Progenitor cell of endocrine pancreas (in vitro differentiated cells): ENCODE data around the gene CTBP1. TPM values are rescaled to one million over a fixed set of nuclear protein-coding genes. Genes with fewer than 3 reads are reported as not detected.
A peak's percentile ranks its signal among the peaks of the same experiment; 100 is the strongest.

Experiments used
- DNase-seq: peaks from one replicate; pipeline ENCODE4 v3.0.0; 2021; ENCODE audit warnings: low spot score; ENCODE audit not compliant: unreplicated experiment
- H3K27ac Mint-ChIP-seq: 2 replicates; pipeline ENCODE4 v1.8.0; 2021; ENCODE audit warnings: mild to moderate bottlenecking, moderate library complexity, mixed read lengths
- H3K27me3 Mint-ChIP-seq: 2 replicates; pipeline ENCODE4 v1.8.0; 2021; ENCODE audit warnings: mixed read lengths
- H3K36me3 Mint-ChIP-seq: 2 replicates; pipeline ENCODE4 v1.8.0; 2022; ENCODE audit warnings: mixed read lengths; ENCODE audit not compliant: insufficient read depth
- H3K4me1 Mint-ChIP-seq: 2 replicates; pipeline ENCODE4 v1.8.0; 2021; ENCODE audit warnings: low read depth, mixed read lengths
- H3K4me3 Mint-ChIP-seq: 2 replicates; pipeline ENCODE4 v1.8.0; 2021; ENCODE audit warnings: low read depth, mild to moderate bottlenecking, moderate library complexity, mixed read lengths
- H3K9me3 Mint-ChIP-seq: 2 replicates; pipeline ENCODE4 v1.8.0; 2021; ENCODE audit warnings: low read depth, mixed read lengths
- CTCF ChIP-seq: fragments of 200-600 bp; sonication (generic); IDR thresholded peaks from one replicate; pipeline ENCODE4 v1.5.0; 2021; ENCODE audit warnings: antibody characterized with exemption, mild to moderate bottlenecking; ENCODE audit not compliant: unreplicated experiment
- total RNA-seq: library from RNA; stranded (reverse); gene quantifications from 2 replicates; pipeline ENCODE4 v1.2.1, GENCODE V29; 2021

CTBP1 gene
- total RNA-seq, 1 donor from 2014 or later: 199 TPM

- Mint-ChIP-seq H3K9me3 (no peaks in the 10 kb centered on the region), H3K4me3 (no peak overlapping the region), H3K27me3 (no peaks in the 10 kb centered on the region), H3K27ac (no peak overlapping the region), H3K4me1 (no peaks in the 10 kb centered on the region), H3K36me3 (peaks cover 32% of the 10 kb centered on the region)
- no peak for TF ChIP-seq CTCF
- DNase-seq: no peak
Observed at GRCh38 chr4:1220566-1220965, 28.4 kb downstream of the CTBP1 start.

GRCh38 chr4:1219566-1219950 lies 29.4 kb downstream of the CTBP1 start:
- no peak for TF ChIP-seq CTCF
- Mint-ChIP-seq H3K36me3 (peaks cover 29% of the 10 kb centered on the region), H3K4me3 (no peak overlapping the region)

GRCh38 chr4:1218634-1219565 lies 30.0 kb downstream of the CTBP1 start:
- no peak for DNase-seq
- no peak for TF ChIP-seq CTCF
- no peaks in the 10 kb centered on the region for H3K27me3 Mint-ChIP-seq
- H3K9me3 Mint-ChIP-seq: no peaks in the 10 kb centered on the region
- H3K4me1 Mint-ChIP-seq: no peaks in the 10 kb centered on the region
- H3K36me3 Mint-ChIP-seq: peaks cover 25% of the 10 kb centered on the region
- peak overlapping the region; percentile 46 for H3K27ac Mint-ChIP-seq
- H3K4me3 Mint-ChIP-seq: no peak overlapping the region

More at GRCh38 chr4:1219566-1219950, 29.4 kb downstream of the CTBP1 start:
- H3K4me1 Mint-ChIP-seq: no peaks in the 10 kb centered on the region
- DNase-seq: no peak
- H3K27ac Mint-ChIP-seq: peak overlapping the region; percentile 46
- no peaks in the 10 kb centered on the region for H3K27me3 Mint-ChIP-seq
- H3K9me3 Mint-ChIP-seq: no peaks in the 10 kb centered on the region

- no peaks in the 10 kb centered on the region for H3K9me3 Mint-ChIP-seq
- no peak overlapping the region for H3K4me3 Mint-ChIP-seq
- H3K27me3 Mint-ChIP-seq: no peaks in the 10 kb centered on the region
- no peak for TF ChIP-seq CTCF
- no peak overlapping the region for H3K27ac Mint-ChIP-seq
- H3K4me1 Mint-ChIP-seq: no peaks in the 10 kb centered on the region
- H3K36me3 Mint-ChIP-seq: peaks cover 23% of the 10 kb centered on the region
- no peak for DNase-seq
Observed at GRCh38 chr4:1217366-1217765, 31.6 kb downstream of the CTBP1 start.

- Mint-ChIP-seq H3K9me3 (no peaks in the 10 kb centered on the region), H3K36me3 (peaks cover 23% of the 10 kb centered on the region), H3K4me3 (no peak overlapping the region), H3K27me3 (no peaks in the 10 kb centered on the region), H3K27ac (no peak overlapping the region), H3K4me1 (no peaks in the 10 kb centered on the region)
- DNase-seq: no peak
- no peak for TF ChIP-seq CTCF
Observed at GRCh38 chr4:1216869-1217294, 32.0 kb downstream of the CTBP1 start.
